GM12878 (cell line): Measurements from ENCODE around the gene FOXJ1. TPM values are rescaled to one million over a fixed set of nuclear protein-coding genes. Genes with fewer than 3 reads are reported as not detected.

Source experiments
- ATAC-seq: fragments of 200-7000 bp; cut with Tn5 transposase; 3 replicates; pipeline ENCODE4 v1.9.1; 2020; ENCODE audit warnings: mild to moderate bottlenecking, moderate library complexity
- BruUV-seq: library from RNA; stranded (reverse); fragments of 400-500 nt; replicated peaks from 2 replicates; lab custom pipeline; 2021; lab: Mats Ljungman, UMichigan
- CTCF ChIA-PET: fragments of 300-600 bp; sonication (Branson Sonifier 250); formaldehyde crosslinking; extraction: SDS; loops from one replicate; lab custom pipeline; 2021; ENCODE audit warnings: inconsistent platforms; lab: Yijun Ruan, JAX
- POLR2A ChIA-PET: fragments of 350-600 bp; formaldehyde crosslinking; extraction: SDS; loops from one replicate; lab custom pipeline; 2021; ENCODE audit warnings: inconsistent platforms; lab: Charles Lee
- RAD21 ChIA-PET: fragments of 300-600 bp; sonication (Branson Sonifier 250); formaldehyde crosslinking; loops from one replicate; lab custom pipeline; 2023; ENCODE audit warnings: antibody characterized with exemption; ENCODE audit not compliant: unreplicated experiment; lab: Charles Lee
- SMC1A ChIA-PET: fragments of 300-600 bp; sonication (Branson Sonifier 250); formaldehyde crosslinking; loops from one replicate; lab custom pipeline; 2023; ENCODE audit not compliant: unreplicated experiment, uncharacterized antibody; lab: Charles Lee
- DNase-seq: peaks from one replicate; pipeline ENCODE4 v3.0.0-alpha.2; 2011; ENCODE audit warnings: low read depth, low spot score
- FAIRE-seq: peaks from 3 replicates; lab custom pipeline; 2011; peaks lifted over from hg19 to GRCh38; lab: Jason Lieb, UNC
- H2AFZ ChIP-seq: 2 replicates; pipeline ENCODE4 v1.6.0; 2011; ENCODE audit warnings: low read depth, low read length, control low read depth; ENCODE audit not compliant: control insufficient read depth
- H3K27ac ChIP-seq: 2 replicates; pipeline ENCODE4 v1.5.1; 2011; ENCODE audit warnings: control low read depth; ENCODE audit not compliant: control insufficient read depth, insufficient read depth
- H3K27me3 ChIP-seq, 2 experiments: replicated peaks in 1 of 2; 2 replicates each; pipeline versions ENCODE4 v1.6.0 to v1.6.1; 2011; ENCODE audit warnings: low read length in 1 of 2; ENCODE audit not compliant: control insufficient read depth in 2 of 2, insufficient read depth in 2 of 2
- H3K36me3 ChIP-seq, 2 experiments: 2 replicates each; pipeline ENCODE4 v1.5.1; 2011; ENCODE audit warnings: low read length in 1 of 2; ENCODE audit not compliant: control insufficient read depth in 2 of 2, insufficient read depth in 2 of 2
- H3K4me1 ChIP-seq: 2 replicates; pipeline ENCODE4 v1.6.1; 2011; ENCODE audit warnings: mild to moderate bottlenecking, low read length, moderate library complexity, mixed read lengths; ENCODE audit not compliant: control insufficient read depth, insufficient read depth
- H3K4me2 ChIP-seq: 2 replicates; pipeline ENCODE4 v1.6.0; 2011; ENCODE audit warnings: control low read depth; ENCODE audit not compliant: control insufficient read depth, insufficient read depth
- H3K4me3 ChIP-seq: fragments of 200-600 bp; sonication (generic); 2 replicates; pipeline ENCODE4 v1.5.1; 2016
- H3K79me2 ChIP-seq: 2 replicates; pipeline ENCODE4 v1.6.0; 2011; ENCODE audit warnings: low read length; ENCODE audit not compliant: control insufficient read depth, insufficient read depth
- H3K9ac ChIP-seq: 2 replicates; pipeline ENCODE4 v1.8.0; 2011; ENCODE audit warnings: low read length, control low read depth, mixed read lengths; ENCODE audit not compliant: control insufficient read depth, insufficient read depth
- H3K9me3 ChIP-seq: replicated peaks from 3 replicates; pipeline ENCODE4 v1.5.1; 2011; ENCODE audit warnings: mild to moderate bottlenecking, low read length; ENCODE audit not compliant: control insufficient read depth, insufficient read depth
- H4K20me1 ChIP-seq: 2 replicates; pipeline ENCODE4 v1.6.0; 2011; ENCODE audit not compliant: control insufficient read depth, insufficient read depth
- ATF3 ChIP-seq: IDR thresholded peaks from 2 replicates; pipeline ENCODE4 v1.6.1; 2011; ENCODE audit warnings: low read depth, mild to moderate bottlenecking, low read length, moderate library complexity, borderline replicate concordance; ENCODE audit errors: extremely low read depth
- CBX5 ChIP-seq: sonication (generic); IDR thresholded peaks from 2 replicates; pipeline ENCODE4 v1.6.1; 2016; ENCODE audit warnings: low read depth, moderate library complexity, mild to moderate bottlenecking, inconsistent platforms
- CEBPB ChIP-seq, 2 experiments: fragments of 150-350 bp in 1 of 2; IDR thresholded peaks; 2 replicates each; pipeline ENCODE4 v1.6.1; 2012 to 2014; ENCODE audit warnings: low read depth in 2 of 2, low read length in 2 of 2, borderline replicate concordance in 1 of 2, inconsistent platforms in 1 of 2
- FOXK2 ChIP-seq: fragments of 450-650 bp; IDR thresholded peaks from 2 replicates; pipeline ENCODE4 v1.6.1; 2017; ENCODE audit warnings: mild to moderate bottlenecking, moderate library complexity
- FOXM1 ChIP-seq: IDR thresholded peaks from 2 replicates; pipeline ENCODE4 v1.6.1; 2012; ENCODE audit warnings: low read depth, mild to moderate bottlenecking, inconsistent platforms, low read length, moderate library complexity
- KAT2A ChIP-seq: conservative IDR thresholded peaks from 2 replicates; pipeline ENCODE4 v1.6.1; 2011; ENCODE audit warnings: low read depth, low read length; ENCODE audit not compliant: control insufficient read depth
- REST ChIP-seq: IDR thresholded peaks from 2 replicates; pipeline ENCODE4 v1.6.1; 2012; ENCODE audit warnings: mild to moderate bottlenecking, low read depth, low read length
- SMAD1 ChIP-seq: fragments of 450-650 bp; IDR thresholded peaks from 2 replicates; pipeline ENCODE4 v1.6.1; 2018; ENCODE audit warnings: mild to moderate bottlenecking, low read depth; ENCODE audit not compliant: partially characterized antibody
- SMARCA5 ChIP-seq: fragments of 450-650 bp; IDR thresholded peaks from 2 replicates; pipeline ENCODE4 v1.6.1; 2017; ENCODE audit warnings: mild to moderate bottlenecking
- SMC3 ChIP-seq: IDR thresholded peaks from 2 replicates; pipeline ENCODE4 v1.6.1; 2011; ENCODE audit warnings: low read length, improper control_type of control experiment, borderline replicate concordance
- SREBF1 ChIP-seq: IDR thresholded peaks from 2 replicates; pipeline ENCODE4 v1.6.1; 2012; ENCODE audit warnings: mild to moderate bottlenecking, low read length
- STAT3 ChIP-seq: IDR thresholded peaks from 2 replicates; pipeline ENCODE4 v1.6.1; 2011; ENCODE audit warnings: low read depth, low read length, improper control_type of control experiment
- ZNF207 ChIP-seq: fragments of 450-650 bp; IDR thresholded peaks from 2 replicates; pipeline ENCODE4 v1.6.1; 2014; ENCODE audit warnings: antibody characterized with exemption, mild to moderate bottlenecking, borderline replicate concordance
- whole genome bisulfite sequencing: methylation state at CpG from one replicate; pipeline ENCODE4 v1.1.6; 2016; ENCODE audit warnings: low lambda C conversion rate; ENCODE audit not compliant: insufficient replicate concordance, insufficient coverage; ENCODE audit errors: missing lambda C conversion rate; 5-methylcytosine and 5-hydroxymethylcytosine counted together
- in situ Hi-C: fragments of 300-500 bp; cut with MboI; formaldehyde crosslinking; loops from 9 replicates; pipeline ENCODE4 v1.14.3; 2018; ENCODE audit warnings: mixed read lengths
- intact Hi-C: fragments of 100-400 bp; cut with micrococcal nuclease; formaldehyde crosslinking; loops from one replicate; pipeline ENCODE4 v1.14.2; 2022; ENCODE audit not compliant: unreplicated experiment
- polyA plus RNA-seq, 11 experiments: library from polyadenylated mRNA; depleted of rRNA in 4 of 11; unstranded in 6 of 11; stranded (reverse) in 5 of 11; fragments of >200 nt; fragmentation: Nextera tagmentation in 4 of 11; fragmentation: Illumina TruSeq in 1 of 11; extraction: Ambion mirVana in 4 of 11; extraction: Trizol in 1 of 11; gene quantifications; 1 replicate in 1 of 11; 2 replicates in 10 of 11; pipeline versions ENCODE4 v1.2.1 to v1.2.3, GENCODE V29; 2011 to 2016; ENCODE audit warnings: inconsistent platforms in 2 of 11, missing spikeins in 2 of 11, low read depth in 1 of 11
- total RNA-seq, 4 experiments: library from RNA; depleted of rRNA in 3 of 4; stranded (reverse); fragments of >200 nt in 3 of 4; fragmentation: Illumina TruSeq in 1 of 4; extraction: Trizol in 1 of 4; gene quantifications; 2 replicates each; pipeline versions ENCODE4 v1.2.1 to v1.2.3, GENCODE V29; 2013 to 2021

Gene FOXJ1
- total and polyA plus RNA-seq, 10 of the 15 experiments (the other 5 are each of a cell fraction or from before 2014, with no cell fraction given), result not detected

GRCh38 chr17:76136276-76137000, 4.6 kb downstream of the FOXJ1 start (continued):
- no peak for TF ChIP-seq ATF3
- TF ChIP-seq FOXM1, result no peak
- TF ChIP-seq CEBPB (IDR thresholded peaks at IDR 0.05; ENCODE audit: borderline replicate concordance in 1 of 2, low read depth in 2 of 2, low read length in 2 of 2), result no peak

- Histone ChIP-seq H3K4me1 (peaks cover 10% of the 10 kb centered on the region), H3K4me3 (no peak overlapping the region), H2AFZ (no peak overlapping the region), H3K4me2 (no peak overlapping the region), H3K27me3 (peaks cover 5 to 11% of the 10 kb centered on the region in 2 experiments; a peak in 3 of 4 replicates), H3K79me2 (no peaks in the 10 kb centered on the region), H3K9me3 (no peaks in the 10 kb centered on the region), H3K9ac (no peak overlapping the region), H4K20me1 (no peaks in the 10 kb centered on the region), H3K36me3 (no peaks in the 10 kb centered on the region), H3K27ac (no peak overlapping the region)
- intact Hi-C loops, result no loop called here
- in situ Hi-C loops, result no loop called here
- DNase-seq, result no peak
- no peak for ATAC-seq
- ChIA-PET CTCF (interaction anchor here (3.5 kb wide), 1 partner anchor 45 kb away, joined by 22 read pairs; no protein-coding TSS in a partner anchor), SMC1A (interaction anchor here (1.5 kb wide), 1 partner anchor 44 kb away, joined by 3 read pairs; no protein-coding TSS in a partner anchor), RAD21 (interaction anchor here (1.0 to 3.4 kb wide), 2 partner anchors 9 to 143 kb away, joined by 3 to 15 read pairs; no protein-coding TSS in a partner anchor), POLR2A (interaction anchor here (1.6 kb wide), 1 partner anchor 47 kb away, joined by 4 read pairs; no protein-coding TSS in a partner anchor)
- WGBS, result 64% methylated on average over 8 of the region's 8 CpGs
- TF ChIP-seq ZNF207, result no peak
- no peak for TF ChIP-seq KAT2A
- no peak for TF ChIP-seq SMC3
- TF ChIP-seq SREBF1, result no peak
- TF ChIP-seq FOXK2, result no peak
- TF ChIP-seq STAT3, result no peak
- no peak for TF ChIP-seq CBX5
- no peak for TF ChIP-seq SMAD1
- no peak for TF ChIP-seq SMARCA5
- TF ChIP-seq REST, result no peak
- FAIRE-seq, result no peak
- no TSS peak for BruUV-seq
Observed at GRCh38 chr17:76135810-76136188, 5.2 kb downstream of the FOXJ1 start.
